GM19328 (cell line): Measurements from ENCODE around the gene ALDH1L2.
"Not testable (repeated sequence)": the region's sequence is repeated elsewhere in the genome, so short reads cannot be mapped to it uniquely, and the experiment has no call there.

ENCODE experiments used
- ATAC-seq: cut with Tn5 transposase; IDR thresholded peaks from one replicate; pipeline ENCODE4 v1.9.1; 2021; ENCODE audit warnings: mild to moderate bottlenecking, moderate library complexity; ENCODE audit not compliant: unreplicated experiment

The ALDH1L2 gene

GRCh38 chr12:104986022-104986941, 98.0 kb downstream of the ALDH1L2 start, which contains the start of gene NOPCHAP1:
Gene NOPCHAP1, plus strand, starts transcription at chr12:104986316. Its CDS starts 37 bp downstream, at chr12:104986353.
- peak; percentile 82 for ATAC-seq

GRCh38 chr12:104985206-104985605, 99.1 kb downstream of the ALDH1L2 start:
- ATAC-seq: no peak

- ATAC-seq: not testable (repeated sequence)
Measured at GRCh38 chr12:104977688-104978087, 106.6 kb downstream of the ALDH1L2 start.

GRCh38 chr12:104976703-104977102, 107.6 kb downstream of the ALDH1L2 start:
- no peak for ATAC-seq

GRCh38 chr12:104975587-104976343, 108.5 kb downstream of the ALDH1L2 start:
- ATAC-seq: no peak

GRCh38 chr12:104974626-104975290, 109.5 kb downstream of the ALDH1L2 start:
- ATAC-seq: peak; percentile 99

GRCh38 chr12:104973250-104973649, 111.0 kb downstream of the ALDH1L2 start:
- no peak for ATAC-seq

- no peak for ATAC-seq
Measured at GRCh38 chr12:104971306-104971705, 113.0 kb downstream of the ALDH1L2 start.
